Stimulated activated CD4-positive, alpha-beta T cell treated with anti-CD3 and anti-CD28 coated beads, Interleukin-4, amount 100 ng/mL, for 1 hour (primary cell): Measurements from ENCODE around the gene RTN3.
"Not testable (repeated sequence)": the region's sequence is repeated elsewhere in the genome, so short reads cannot be mapped to it uniquely, and the experiment has no call there.

Experiments
- DNase-seq: peaks from one replicate; pipeline ENCODE4 v3.0.0-alpha.2; 2020

The RTN3 gene

DNA sequence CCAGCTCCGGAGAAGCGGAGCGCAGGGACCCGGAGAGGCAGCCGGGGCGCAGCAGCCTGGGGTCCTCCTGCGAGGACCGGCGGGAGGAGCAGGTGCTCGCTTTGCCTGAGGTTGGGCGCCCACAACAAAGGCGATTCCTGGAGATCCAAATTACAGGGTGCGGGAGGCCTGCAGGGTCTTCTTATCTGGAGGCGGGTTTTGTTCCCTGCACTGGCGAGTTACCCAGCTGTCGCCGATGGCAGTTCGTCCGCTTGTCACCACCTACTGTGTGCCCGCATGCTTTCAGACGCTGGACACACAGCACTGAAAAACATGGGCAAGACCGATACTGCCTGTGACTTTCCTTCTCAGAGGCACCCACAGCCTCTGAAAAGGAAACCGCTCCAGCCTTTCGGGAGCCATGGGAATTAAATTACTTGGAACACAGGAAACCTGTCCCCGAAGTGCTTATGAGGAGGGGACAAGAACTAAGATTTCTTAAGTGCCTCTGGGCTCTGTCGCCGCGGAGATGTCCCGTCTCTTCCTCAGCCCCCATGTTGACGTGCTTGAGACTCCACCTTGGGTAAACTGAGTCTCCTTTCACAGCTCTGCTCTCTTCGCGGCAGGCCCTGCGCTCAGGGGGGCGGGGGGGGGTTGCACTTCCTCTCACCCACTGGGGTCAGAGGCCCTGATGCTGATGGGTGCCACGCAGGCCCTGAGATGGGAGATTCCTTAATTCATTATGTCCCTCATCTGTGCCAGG lies 88.6 kb downstream of the RTN3 start:
- DNase-seq, result no peak

- no peak for DNase-seq
Measured at GRCh38 chr11:63770763-63771162, 89.5 kb downstream of the RTN3 start.

DNA sequence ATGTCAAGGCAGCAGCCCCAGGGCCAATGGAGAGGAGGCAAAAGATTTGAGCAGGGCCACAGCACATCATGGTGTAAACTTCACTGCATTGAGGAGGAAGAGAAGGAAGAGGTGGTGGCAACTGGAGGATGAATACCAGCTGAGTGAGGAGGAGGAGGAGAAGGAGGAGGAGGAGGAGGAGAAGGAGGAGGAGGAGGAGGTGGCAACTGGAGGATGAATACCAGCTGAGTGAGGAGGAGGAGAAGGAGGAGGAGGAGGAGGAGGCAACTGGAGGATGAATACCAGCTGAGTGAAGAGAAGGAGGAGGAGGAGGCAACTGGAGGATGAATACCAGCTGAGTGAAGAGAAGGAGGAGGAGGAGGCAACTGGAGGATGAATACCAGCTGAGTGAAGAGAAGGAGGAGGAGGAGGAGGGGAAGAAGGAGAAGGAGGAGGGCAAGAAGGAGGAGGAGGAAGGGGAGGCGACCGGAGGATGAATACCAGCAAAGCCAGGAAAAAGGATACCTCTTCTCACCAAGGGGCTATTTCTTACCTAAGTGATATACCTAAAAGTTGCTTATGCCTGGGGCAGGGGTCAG lies 90.5 kb downstream of the RTN3 start:
- DNase-seq, result not testable (repeated sequence)

DNA sequence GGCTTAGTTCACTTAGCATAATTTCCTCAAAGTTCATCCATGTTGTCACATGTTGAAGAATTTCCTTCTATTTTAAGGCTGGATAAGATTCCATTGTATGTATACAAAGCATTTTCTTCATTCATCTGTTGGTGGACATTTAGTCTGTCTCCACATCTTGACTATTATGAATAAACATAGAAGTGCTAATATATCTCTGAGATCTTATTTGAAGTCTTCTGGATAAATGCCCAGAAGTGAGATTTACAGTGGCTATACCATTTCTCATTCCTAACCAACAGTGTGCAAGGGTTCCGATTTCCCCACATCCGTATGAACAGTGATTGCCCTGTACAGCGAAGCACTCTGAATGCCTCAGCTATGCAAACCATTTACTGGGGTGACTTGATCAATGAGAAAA lies 93.9 kb downstream of the RTN3 start:
- DNase-seq, result no peak

GRCh38 chr11:63779039-63779438 lies 97.7 kb downstream of the RTN3 start:
- DNase-seq, result no peak

DNA sequence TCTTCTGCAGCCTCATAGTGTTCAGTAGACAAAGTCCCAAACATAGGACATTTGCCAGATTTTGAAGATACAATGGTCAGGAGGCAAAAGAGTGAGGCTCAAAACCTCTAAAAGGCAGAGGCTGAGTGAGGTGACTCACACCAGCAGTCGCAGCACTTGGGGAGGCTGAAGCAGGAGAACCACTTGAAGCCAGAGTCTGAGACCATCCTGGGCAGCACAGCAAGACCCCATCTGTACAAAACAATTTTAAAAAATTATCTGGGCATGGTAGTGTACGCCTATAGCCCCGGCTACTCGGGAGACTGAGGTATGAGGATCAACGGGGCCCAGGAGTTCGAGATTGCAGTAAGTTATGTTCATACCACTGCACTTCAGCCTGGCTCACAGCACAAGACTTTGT lies 101.4 kb downstream of the RTN3 start:
- DNase-seq, result no peak

GRCh38 chr11:63783925-63784592 lies 102.8 kb downstream of the RTN3 start:
- DNase-seq, result no peak

- no peak for DNase-seq
Measured at GRCh38 chr11:63785823-63786222, 104.5 kb downstream of the RTN3 start.

- DNase-seq, result no peak
Measured at GRCh38 chr11:63791495-63792167, 110.3 kb downstream of the RTN3 start.

DNA sequence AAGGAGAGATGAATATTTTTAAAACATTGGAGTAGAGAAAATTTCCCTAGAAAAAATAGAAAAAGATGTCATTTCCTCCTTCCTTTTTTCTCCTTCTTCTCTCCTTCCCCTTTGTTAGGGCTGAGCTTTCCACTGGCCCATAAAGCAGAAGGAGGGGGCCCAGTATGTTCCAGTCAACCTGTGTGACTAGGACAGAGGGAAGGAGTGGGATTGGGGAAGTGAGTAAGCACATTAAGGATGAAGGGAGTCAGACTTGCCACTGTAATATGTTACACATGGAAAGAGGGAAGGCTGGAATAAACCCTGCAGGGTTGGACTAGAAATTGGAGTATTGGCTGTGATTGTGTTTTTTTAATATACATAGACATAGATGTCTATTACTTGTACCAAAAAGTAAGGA lies 111.9 kb downstream of the RTN3 start:
- no peak for DNase-seq

DNA sequence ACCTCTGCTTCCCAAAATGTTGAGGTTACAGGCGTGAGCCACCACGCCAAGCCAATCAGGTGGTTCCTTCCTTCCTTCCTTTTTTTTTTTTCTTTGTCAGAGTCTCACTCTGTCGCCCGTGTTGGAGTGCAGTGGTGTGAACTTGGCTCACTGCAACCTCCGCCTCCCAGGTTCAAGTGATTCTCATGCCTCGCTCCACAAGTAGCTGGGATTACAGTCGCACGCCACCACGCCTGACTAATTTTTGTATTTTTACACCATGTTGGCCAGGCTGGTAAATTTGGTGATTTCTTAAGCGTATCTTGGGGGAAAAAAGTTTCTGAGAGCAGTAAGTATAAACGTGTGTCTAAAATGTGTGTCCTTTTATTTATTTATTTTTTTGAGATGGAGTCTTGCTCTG lies 113.8 kb downstream of the RTN3 start:
- DNase-seq, result no peak

- no peak for DNase-seq
Measured at GRCh38 chr11:63800921-63801320, 119.6 kb downstream of the RTN3 start.

GRCh38 chr11:63802637-63803414 lies 121.5 kb downstream of the RTN3 start:
- no peak for DNase-seq

GRCh38 chr11:63804259-63804658 lies 123.0 kb downstream of the RTN3 start:
- DNase-seq, result no peak

- DNase-seq, result no peak
Measured at GRCh38 chr11:63805844-63806415, 124.6 kb downstream of the RTN3 start.
